ENCODE results near the gene FAM227A. TPM values are rescaled to one million over a fixed set of nuclear protein-coding genes. Genes with fewer than 3 reads are reported as not detected.

The FAM227A gene
- total RNA-seq, 2 experiments from 2014 or later, result 0.35 to 0.36 TPM

DNA sequence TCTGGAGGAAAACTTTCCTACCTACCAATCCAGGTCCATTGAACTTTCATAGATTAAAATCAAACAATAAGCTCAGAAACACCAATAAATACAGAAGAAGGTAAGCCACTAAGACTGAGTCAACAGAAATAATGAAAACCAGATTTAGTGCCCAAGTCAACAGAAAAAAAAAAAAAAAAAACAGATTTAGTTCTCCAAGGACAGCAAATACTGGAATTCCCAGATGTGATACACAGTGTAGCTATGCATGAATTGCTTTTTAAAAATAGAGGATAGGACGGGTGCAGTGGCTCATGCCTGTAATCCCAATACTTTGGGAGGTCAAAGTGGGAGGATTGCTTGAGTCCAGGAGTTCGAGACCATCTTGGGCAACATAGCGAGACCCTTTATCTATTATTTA lies 101.9 kb downstream of the FAM227A start:
- CTCF ChIA-PET, result no interaction called here
- no peaks in the 10 kb centered on the region for H3K27me3 Mint-ChIP-seq (ENCODE audit: low read depth)
- intact Hi-C loops (cut with micrococcal nuclease), result no loop called here
- H3K4me1 Mint-ChIP-seq (ENCODE audit: low read depth), result no peaks in the 10 kb centered on the region
- H3K36me3 Mint-ChIP-seq (ENCODE audit: low read depth), result peaks cover 4% of the 10 kb centered on the region
- no peaks in the 10 kb centered on the region for H3K9me3 Mint-ChIP-seq
- H3K27ac Mint-ChIP-seq, result no peak overlapping the region
- no peak for DNase-seq
- H3K4me3 Mint-ChIP-seq, result no peak overlapping the region

DNA sequence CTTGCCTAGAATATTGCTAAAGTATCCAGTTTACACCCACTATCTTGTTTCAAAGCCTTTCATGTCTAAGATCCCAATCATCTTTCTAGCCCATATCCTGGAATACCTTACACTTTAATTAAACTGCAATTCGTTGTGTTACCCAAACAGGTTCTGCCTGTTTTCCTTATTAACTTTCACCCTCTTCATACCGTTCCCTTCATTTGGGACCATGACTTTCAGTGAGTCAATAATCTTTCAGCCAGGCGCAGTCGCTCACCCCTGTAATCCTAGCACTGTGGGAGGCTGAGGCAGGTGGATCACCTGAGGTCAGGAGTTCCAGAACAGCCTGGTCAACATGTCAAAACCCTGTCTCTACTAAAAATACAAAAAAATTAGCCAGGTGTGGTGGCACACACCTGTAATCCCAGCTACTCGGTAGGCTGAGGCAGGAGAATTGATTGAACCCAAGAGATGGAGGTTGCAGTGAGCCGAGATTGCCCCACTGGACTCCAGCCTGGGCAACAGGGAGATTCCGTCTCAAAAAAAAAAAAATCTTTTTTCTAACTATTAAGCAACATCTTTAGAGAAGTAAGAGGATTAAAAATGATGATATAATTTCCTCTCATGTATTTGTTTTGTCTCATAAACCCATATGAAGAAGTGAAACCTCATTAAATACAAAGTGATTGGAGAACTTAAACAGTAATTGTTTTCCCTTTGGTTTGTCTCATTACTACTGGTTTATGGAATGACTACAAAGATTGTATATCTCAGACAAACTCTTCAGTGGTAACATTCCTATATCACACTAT lies 106.9 kb downstream of the FAM227A start:
- CTCF ChIA-PET, result no interaction called here
- Mint-ChIP-seq H3K4me3 (no peak overlapping the region), H3K27me3 (ENCODE audit: low read depth) (no peaks in the 10 kb centered on the region)

DNA sequence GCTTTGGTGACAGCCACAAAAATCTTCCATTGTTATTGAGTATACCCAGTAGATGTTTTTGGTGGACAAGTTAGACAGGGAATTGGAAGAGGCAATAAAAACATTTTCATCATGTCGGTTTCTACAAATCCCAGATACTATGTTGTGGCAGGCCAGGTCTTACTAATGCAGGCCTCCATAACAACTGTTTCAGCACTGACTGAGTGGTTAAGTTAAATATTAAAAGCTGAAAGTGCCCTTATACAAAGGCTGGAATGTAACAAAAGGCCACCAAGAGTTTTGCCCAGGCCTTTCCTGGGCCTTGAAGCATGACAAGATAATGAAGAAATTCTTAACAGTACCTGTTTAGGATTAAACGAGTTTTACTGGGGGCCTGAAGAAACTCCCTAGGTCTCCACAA lies 115.5 kb downstream of the FAM227A start:
- intact Hi-C loops (cut with micrococcal nuclease), result no loop called here
- Mint-ChIP-seq H3K9me3 (peaks cover 14% of the 10 kb centered on the region), H3K27ac (no peak overlapping the region), H3K4me3 (no peak overlapping the region), H3K4me1 (ENCODE audit: low read depth) (no peaks in the 10 kb centered on the region), H3K36me3 (ENCODE audit: low read depth) (peaks cover 22% of the 10 kb centered on the region), H3K27me3 (ENCODE audit: low read depth) (no peaks in the 10 kb centered on the region)
- DNase-seq, result no peak
- CTCF ChIA-PET, result interaction anchor here (1.2 kb wide), 1 partner anchor 17 kb away, joined by 4 read pairs; no protein-coding TSS in a partner anchor

More for the DNA sequence above, 106.9 kb downstream of the FAM227A start:
- Mint-ChIP-seq H3K36me3 (ENCODE audit: low read depth) (peaks cover 8% of the 10 kb centered on the region), H3K4me1 (ENCODE audit: low read depth) (no peaks in the 10 kb centered on the region), H3K27ac (no peak overlapping the region), H3K9me3 (peaks cover 4% of the 10 kb centered on the region)
- DNase-seq, result no peak
- intact Hi-C loops (cut with micrococcal nuclease), result no loop called here

DNA sequence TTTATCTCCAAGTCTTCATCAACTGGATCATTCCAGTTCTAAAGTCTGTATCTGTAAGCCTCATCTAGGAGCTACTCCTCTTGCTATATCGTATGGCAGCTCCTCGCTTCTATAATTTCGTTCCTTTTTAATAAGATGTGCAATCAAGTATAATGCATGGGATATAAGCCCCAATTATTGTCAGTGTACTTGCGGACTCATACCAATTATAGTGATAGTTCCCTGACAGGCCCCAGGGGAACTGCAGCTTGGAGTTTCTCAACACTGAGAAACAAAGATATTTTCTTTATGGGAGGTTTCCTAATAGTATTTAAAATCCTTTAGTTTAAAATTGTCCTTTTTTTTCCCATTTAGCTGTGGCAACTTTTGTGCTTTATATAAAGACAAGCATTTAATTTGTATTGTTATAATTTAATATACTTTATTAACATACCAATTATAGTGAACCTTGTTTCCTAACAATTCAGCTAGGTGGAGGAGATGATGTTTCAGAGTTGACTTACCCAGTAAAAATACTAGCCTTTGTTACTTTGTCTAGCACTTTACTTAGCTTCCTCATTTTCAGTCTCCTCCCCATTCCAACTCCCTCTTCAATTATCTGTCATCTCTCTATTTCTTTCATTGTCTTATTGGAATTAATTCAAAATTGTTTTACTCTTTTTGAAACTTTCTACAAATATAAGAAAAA lies 124.8 kb downstream of the FAM227A start:
- H3K27me3 Mint-ChIP-seq (ENCODE audit: low read depth), result no peaks in the 10 kb centered on the region
- DNase-seq, result no peak
- peak overlapping the region; percentile 93 for H3K27ac Mint-ChIP-seq
- H3K4me1 Mint-ChIP-seq (ENCODE audit: low read depth), result peaks cover 18% of the 10 kb centered on the region
- CTCF ChIA-PET, result interaction anchor here (0.5 to 1.4 kb wide), 4 partner anchors 9 to 479 kb away, joined by 3 to 4 read pairs (median 4); no protein-coding TSS in a partner anchor
- peak overlapping the region; percentile 55 for H3K4me3 Mint-ChIP-seq
- H3K36me3 Mint-ChIP-seq (ENCODE audit: low read depth), result no peaks in the 10 kb centered on the region
- intact Hi-C loops (cut with micrococcal nuclease), result loop anchor here (1.0 kb wide), 1 partner anchor 39 kb away; the partner anchor contains the start of gene DMC1
- H3K9me3 Mint-ChIP-seq, result no peaks in the 10 kb centered on the region

Other genes starting within 250 kb of the FAM227A start
- not detected for gene KCNJ4, start 201.2 kb downstream of the FAM227A start, total RNA-seq
- under 1 TPM; 0.57 to 0.77 TPM for gene KDELR3, start 188.3 kb downstream of the FAM227A start, total RNA-seq
- 100 to 1,000 TPM; 319 to 341 TPM for gene DDX17, start 150.1 kb downstream of the FAM227A start, total RNA-seq
- 10 to 100 TPM; 13.0 to 16.3 TPM for gene DMC1, start 86.2 kb downstream of the FAM227A start, total RNA-seq
- gene CBY1, start 246 bp upstream of the FAM227A start, total RNA-seq, result 1 to 10 TPM; 8.8 to 9.4 TPM
- 100 to 1,000 TPM; 151 to 154 TPM for gene TOMM22, start 25.6 kb upstream of the FAM227A start, total RNA-seq
- 10 to 100 TPM; 48.9 to 54.3 TPM for gene JOSD1, start 44.6 kb upstream of the FAM227A start, total RNA-seq
- gene GTPBP1, start 49.6 kb upstream of the FAM227A start, total RNA-seq, result 100 to 1,000 TPM in 1 of 2 experiments, 10 to 100 TPM in 1; 98.9 to 107 TPM
- gene SUN2, start 99.6 kb upstream of the FAM227A start, total RNA-seq, result 100 to 1,000 TPM; 120 to 121 TPM
- 1 to 10 TPM; 5.9 to 8.0 TPM for gene DNAL4, start 137.8 kb upstream of the FAM227A start, total RNA-seq
- gene NPTXR, start 187.6 kb upstream of the FAM227A start, total RNA-seq, result 1 to 10 TPM; 1.4 to 1.5 TPM
- 10 to 100 TPM; 91.4 to 93.5 TPM for gene CBX6, start 215.8 kb upstream of the FAM227A start, total RNA-seq